Right cardiac atrium (tissue), 5 donors: Measurements from ENCODE around the gene LAMB3. TPM values are rescaled to one million over a fixed set of nuclear protein-coding genes. Genes with fewer than 3 reads are reported as not detected.

Source experiments
- ATAC-seq, 2 donors: fragments of 200-7000 bp; cut with Tn5 transposase; one replicate each; pipeline versions ENCODE4 v1.8.0 to v1.9.1; 2020; ENCODE audit warnings: moderate library complexity in 2 of 2, mild to moderate bottlenecking in 1 of 2
- DNase-seq, 3 donors: peaks; one replicate each; pipeline ENCODE4 v3.0.0-alpha.2; 2020
- H3K27ac ChIP-seq: one replicate; pipeline ENCODE4 v1.5.1; 2013; ENCODE audit warnings: mild to moderate bottlenecking, low read length, control low read depth, moderate library complexity
- H3K27me3 ChIP-seq: one replicate; pipeline ENCODE4 v1.6.1; 2013; ENCODE audit not compliant: control insufficient read depth, insufficient read depth
- H3K4me1 ChIP-seq: one replicate; pipeline ENCODE4 v1.6.1; 2013; ENCODE audit warnings: low read length; ENCODE audit not compliant: control insufficient read depth, insufficient read depth
- H3K4me3 ChIP-seq: one replicate; pipeline ENCODE4 v1.5.1; 2013; ENCODE audit warnings: low read length, control low read depth
- H3K9me3 ChIP-seq: one replicate; pipeline ENCODE4 v1.6.1; 2013; ENCODE audit warnings: low read length; ENCODE audit not compliant: control insufficient read depth
- WGBS: extraction: QIAGEN DNeasy Blood & Tissue Kit; methylation state at CpG from one replicate; pipeline ENCODE4 v1.1.7; 2013; 5-methylcytosine and 5-hydroxymethylcytosine counted together
- intact Hi-C, 4 donors: fragments of 100-400 bp; cut with DNase I; formaldehyde crosslinking; loops; one replicate each; pipeline versions ENCODE4 v1.11.0 to v1.14.0; 2022 to 2023
- polyA plus RNA-seq: library from polyadenylated mRNA; stranded (reverse); fragments of 200-250 nt; gene quantifications from one replicate; pipeline ENCODE4 v1.2.3, GENCODE V29; 2013
- total RNA-seq, 4 donors: library from RNA; stranded (reverse); fragmentation: NEBNext Ultra II Directional; extraction: Animal tissue kit (Norgen Biotek cat#: 25700); gene quantifications; one replicate each; pipeline ENCODE4 v1.2.1, GENCODE V29; 2021
- donor health status: healthy with polysubstance abuse.
- donor health status: DM: no; HTN: yes; CAD: no.
- donor health status: DM: no; HTN: no; CAD: no.
- donor health status: DM: no; HTN: yes; CAD: no; lungs with severe emphysema.
- donor health status: DM: yes; HTN: yes; CAD: no.

Gene LAMB3
- total and polyA plus RNA-seq, 5 donors: 3.0 to 13.7 (median 9.3) TPM

DNA sequence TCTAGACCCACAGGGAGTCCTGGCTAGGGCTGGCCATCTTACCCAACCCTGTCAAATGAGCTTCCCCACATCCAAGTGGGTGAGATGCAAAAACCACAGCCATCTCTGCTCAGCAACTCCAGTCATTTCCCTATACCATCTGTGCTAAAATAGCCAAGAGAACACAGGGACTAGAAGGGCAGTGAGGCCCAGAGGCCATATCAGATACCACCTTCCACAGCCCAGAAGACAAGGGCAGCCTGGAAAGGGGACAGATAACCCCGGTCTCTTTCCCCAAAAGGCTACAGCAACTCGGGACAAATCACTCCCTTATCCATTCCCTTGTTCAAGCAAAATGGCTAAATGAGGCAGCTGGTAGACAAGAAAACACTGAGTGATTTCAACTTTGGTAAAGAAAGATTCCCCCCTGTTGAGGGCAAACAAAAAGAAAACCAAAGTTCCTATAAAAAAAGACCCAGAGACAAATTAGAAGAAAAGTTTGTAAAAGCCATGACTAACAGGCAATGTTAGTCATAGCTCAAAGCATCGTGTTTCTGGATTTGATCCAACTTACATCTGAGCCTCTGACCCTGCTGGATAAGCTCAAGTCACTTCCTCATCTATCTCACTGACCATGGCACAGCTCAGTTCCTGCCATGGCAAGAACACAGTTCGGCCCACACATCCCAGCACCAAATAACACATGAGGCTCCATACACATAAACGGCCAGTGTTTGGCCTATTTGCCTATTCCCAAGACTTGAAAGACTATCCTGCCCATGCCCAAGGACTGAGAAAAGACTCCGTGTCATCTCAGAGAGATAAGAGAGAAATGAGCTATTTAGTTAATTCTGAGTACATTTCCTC lies 3.1 kb downstream of the LAMB3 start:
- 30% methylated on average over 6 of the region's 6 CpGs for WGBS
- no peaks in the 10 kb centered on the region for H3K27me3 ChIP-seq
- peak in 1 of 3 donors; percentile 47 for DNase-seq
- ATAC-seq: peak; percentile 53 to 83
- peaks cover 39% of the 10 kb centered on the region for H3K4me1 ChIP-seq
- H3K27ac ChIP-seq: peak overlapping the region; percentile 32
- H3K4me3 ChIP-seq: no peak overlapping the region
- intact Hi-C loops: no loop called here
- H3K9me3 ChIP-seq: no peaks in the 10 kb centered on the region

DNA sequence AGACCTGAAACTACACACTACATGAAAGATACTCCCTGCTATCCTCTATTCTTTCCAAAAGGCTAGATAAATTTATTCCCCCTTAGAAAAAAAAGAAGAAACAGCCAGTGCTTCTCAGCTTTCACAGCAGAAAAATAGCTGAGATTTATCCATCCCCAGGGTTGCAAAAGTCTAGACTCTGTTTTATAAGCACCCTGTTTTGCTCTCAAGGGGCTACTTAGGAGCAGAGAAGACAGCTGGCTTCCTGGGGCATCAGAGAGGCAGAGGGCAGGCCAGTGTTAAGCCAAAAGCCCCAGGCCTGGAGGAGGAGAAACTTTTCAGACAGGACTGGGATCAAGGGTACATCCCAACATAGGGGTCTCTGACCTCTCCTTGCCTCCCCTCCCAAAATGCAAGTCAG lies 3.9 kb downstream of the LAMB3 start:
- intact Hi-C loops: no loop called here
- ATAC-seq (no peak), DNase-seq (no peak)
- Histone ChIP-seq H3K27me3 (no peaks in the 10 kb centered on the region), H3K4me3 (no peak overlapping the region), H3K27ac (no peak overlapping the region), H3K9me3 (no peaks in the 10 kb centered on the region), H3K4me1 (peaks cover 41% of the 10 kb centered on the region)

- ATAC-seq (no peak), DNase-seq (no peak)
- H3K4me3 ChIP-seq: no peak overlapping the region
- no peak overlapping the region for H3K27ac ChIP-seq
- H3K4me1 ChIP-seq: peaks cover 43% of the 10 kb centered on the region
- intact Hi-C loops: no loop called here
- WGBS: 67% methylated on average over 4 of the region's 4 CpGs
- H3K27me3 ChIP-seq: no peaks in the 10 kb centered on the region
- no peaks in the 10 kb centered on the region for H3K9me3 ChIP-seq
Observed at GRCh38 chr1:209647156-209647555, 5.1 kb downstream of the LAMB3 start.

- WGBS: 92% methylated on average over 5 of the region's 5 CpGs
- Histone ChIP-seq H3K27me3 (no peaks in the 10 kb centered on the region), H3K4me1 (peaks cover 45% of the 10 kb centered on the region), H3K27ac (peak overlapping the region; percentile 34), H3K9me3 (no peaks in the 10 kb centered on the region), H3K4me3 (no peak overlapping the region)
- intact Hi-C loops: no loop called here
- DNase-seq: no peak
- no peak for ATAC-seq
Observed at GRCh38 chr1:209646558-209646957, 5.7 kb downstream of the LAMB3 start.

- H3K27ac ChIP-seq: peak overlapping the region; percentile 71
- peak in 2 of 3 donors; percentile 75 to 76 for DNase-seq
- 39% methylated on average over 16 of the region's 16 CpGs for WGBS
- H3K4me3 ChIP-seq: no peak overlapping the region
- peaks cover 43% of the 10 kb centered on the region for H3K4me1 ChIP-seq
- intact Hi-C loops: no loop called here
- peak in 1 of 2 donors; percentile 17 for ATAC-seq
- no peaks in the 10 kb centered on the region for H3K9me3 ChIP-seq
- no peaks in the 10 kb centered on the region for H3K27me3 ChIP-seq
Observed at GRCh38 chr1:209645574-209646452, 6.4 kb downstream of the LAMB3 start.

DNA sequence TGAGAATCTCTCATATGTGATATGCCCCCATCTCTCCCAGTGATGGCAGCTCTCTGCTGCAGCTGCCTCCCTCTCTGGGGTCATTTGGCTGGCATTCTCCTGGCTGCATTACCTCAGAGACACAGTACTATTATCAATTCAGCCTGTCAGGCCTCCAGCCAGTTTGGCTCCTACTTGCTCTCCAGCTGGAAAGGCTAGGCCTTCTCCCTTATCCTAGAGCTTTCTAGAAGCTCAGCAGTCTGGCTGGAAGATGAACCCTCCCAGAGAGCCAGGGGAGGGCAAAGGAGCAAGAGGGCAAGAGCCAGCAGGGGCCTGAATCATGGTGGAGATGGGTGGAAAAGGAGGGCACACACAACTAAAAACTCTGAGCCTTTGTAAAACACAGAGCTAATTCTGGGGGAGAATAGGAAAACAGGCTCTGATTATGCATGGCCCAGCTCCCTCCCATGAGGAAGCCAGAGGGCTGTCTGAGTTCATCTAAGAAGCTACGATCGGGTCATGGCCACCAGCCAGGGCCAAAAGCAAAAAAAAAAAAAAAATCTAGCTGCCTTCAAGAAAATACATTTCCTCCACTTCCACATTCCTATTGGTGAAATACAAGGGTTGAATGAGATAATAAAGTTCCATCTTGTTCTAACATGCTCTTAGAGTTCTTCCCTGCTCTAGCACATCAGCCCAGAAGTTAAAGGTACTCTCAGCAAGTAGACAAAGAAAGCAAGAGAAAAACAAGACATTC lies 8.8 kb downstream of the LAMB3 start:
- ATAC-seq (peak; percentile 71 to 80), DNase-seq (peak; percentile 79 to 94 (median 90))
- peaks cover 37% of the 10 kb centered on the region for H3K4me1 ChIP-seq
- peak overlapping the region; percentile 81 for H3K27ac ChIP-seq
- 3% methylated on average over 2 of the region's 2 CpGs for WGBS
- no peaks in the 10 kb centered on the region for H3K9me3 ChIP-seq
- intact Hi-C loops: loop anchor here in 1 of 4 donors (5.0 kb wide), 1 partner anchor 44 kb away; no protein-coding TSS in a partner anchor
- H3K4me3 ChIP-seq: no peak overlapping the region
- no peaks in the 10 kb centered on the region for H3K27me3 ChIP-seq

GRCh38 chr1:209642816-209643215 lies 9.4 kb downstream of the LAMB3 start:
- WGBS: 27% methylated on average over 3 of the region's 3 CpGs
- peak overlapping the region; percentile 81 for H3K27ac ChIP-seq
- intact Hi-C loops: loop anchor here in 1 of 4 donors (5.0 kb wide), 1 partner anchor 44 kb away; no protein-coding TSS in a partner anchor
- H3K9me3 ChIP-seq: no peaks in the 10 kb centered on the region
- peaks cover 37% of the 10 kb centered on the region for H3K4me1 ChIP-seq
- no peak overlapping the region for H3K4me3 ChIP-seq
- peak; percentile 2 to 32 for ATAC-seq
- no peak for DNase-seq
- H3K27me3 ChIP-seq: no peaks in the 10 kb centered on the region

DNA sequence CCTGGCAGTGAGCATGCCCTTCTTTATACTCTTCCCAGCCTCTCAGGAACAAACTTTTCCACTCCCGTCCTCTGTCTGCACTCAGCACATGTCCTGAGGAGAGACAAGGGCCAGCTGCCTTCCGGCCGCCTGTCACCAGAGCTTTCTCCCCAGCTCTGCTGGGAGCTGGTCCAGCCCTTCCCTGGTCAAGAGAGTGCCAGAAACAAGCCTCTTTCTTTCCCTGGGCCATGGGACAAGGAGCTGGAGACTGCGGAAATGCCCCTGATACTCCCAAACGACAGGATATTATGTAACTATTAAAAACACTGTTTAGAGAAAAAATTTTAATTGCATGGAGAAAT lies 10.4 kb downstream of the LAMB3 start:
- ATAC-seq (peak; percentile 95 to 96), DNase-seq (peak; percentile 92 to 98 (median 96))
- H3K4me1 ChIP-seq: peaks cover 29% of the 10 kb centered on the region
- whole genome bisulfite sequencing: 15% methylated on average over 5 of the region's 5 CpGs
- no peak overlapping the region for H3K4me3 ChIP-seq
- no peaks in the 10 kb centered on the region for H3K27me3 ChIP-seq
- H3K9me3 ChIP-seq: no peaks in the 10 kb centered on the region
- peak overlapping the region; percentile 92 for H3K27ac ChIP-seq
- intact Hi-C loops: loop anchor here in 1 of 4 donors (5.0 kb wide), 1 partner anchor 45 kb away; no protein-coding TSS in a partner anchor

DNA sequence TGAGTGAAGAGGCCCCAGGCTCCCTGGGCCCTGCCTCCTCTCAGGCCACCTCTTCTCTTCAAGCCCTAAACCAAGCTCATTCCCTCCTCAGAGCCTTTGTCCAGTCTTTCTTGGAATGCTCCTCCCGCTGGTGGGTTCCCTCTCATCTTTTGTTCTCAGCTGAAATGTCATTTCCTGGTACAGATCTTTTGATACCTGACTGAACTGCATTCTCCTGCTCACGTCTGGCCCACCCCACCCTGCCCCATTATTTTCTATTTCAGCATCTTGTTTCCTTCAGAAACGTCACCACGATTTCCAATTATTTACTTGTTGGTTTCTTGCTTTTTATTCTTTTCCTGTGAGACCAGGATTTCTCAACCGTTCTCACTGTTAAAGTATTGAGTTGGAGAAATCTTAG lies 16.4 kb downstream of the LAMB3 start:
- Histone ChIP-seq H3K4me1 (peaks cover 2% of the 10 kb centered on the region), H3K27ac (no peak overlapping the region), H3K9me3 (no peaks in the 10 kb centered on the region), H3K4me3 (no peak overlapping the region), H3K27me3 (no peaks in the 10 kb centered on the region)
- ATAC-seq (no peak), DNase-seq (no peak)
- WGBS: 70% methylated on average over 5 of the region's 5 CpGs
- intact Hi-C loops: loop anchor here in 1 of 4 donors (5.0 kb wide), 1 partner anchor 41 kb away; the partner anchor contains the start of gene G0S2

- H3K27ac ChIP-seq: no peak overlapping the region
- peaks cover 2% of the 10 kb centered on the region for H3K4me1 ChIP-seq
- H3K27me3 ChIP-seq: no peaks in the 10 kb centered on the region
- ATAC-seq (no peak), DNase-seq (peak in 1 of 3 donors; percentile 50)
- intact Hi-C loops: no loop called here
- 87% methylated on average over 20 of the region's 20 CpGs for WGBS
- no peak overlapping the region for H3K4me3 ChIP-seq
- H3K9me3 ChIP-seq: no peaks in the 10 kb centered on the region
Observed at GRCh38 chr1:209634005-209634737, 18.1 kb downstream of the LAMB3 start.
